ENCODE results near the gene GNAI3. TPM values are rescaled to one million over a fixed set of nuclear protein-coding genes. Genes with fewer than 3 reads are reported as not detected.

Gene GNAI3
- total RNA-seq, 2 donors from 2014 or later, result 7.8 to 8.8 TPM

- H3K36me3 Mint-ChIP-seq (ENCODE audit: low read depth), result peaks cover 6% of the 10 kb centered on the region
- peaks cover 21% of the 10 kb centered on the region for H3K4me1 Mint-ChIP-seq
- peak overlapping the region; percentile 7 for H3K4me3 Mint-ChIP-seq
- ATAC-seq (no peak), DNase-seq (no peak)
- peak overlapping the region; percentile 85 for H3K27ac Mint-ChIP-seq
- no peaks in the 10 kb centered on the region for H3K9me3 ChIP-seq (ENCODE audit: control insufficient read depth, low read length, poor library complexity, severe bottlenecking)
- H3K27me3 Mint-ChIP-seq, result no peaks in the 10 kb centered on the region
These were observed 81.1 kb downstream of the GNAI3 start for GRCh38 chr1:109629372-109630030.

GRCh38 chr1:109630081-109630897 lies 81.9 kb downstream of the GNAI3 start:
- ATAC-seq, result no peak
- no peak for DNase-seq
- peak overlapping the region; percentile 85 for H3K27ac Mint-ChIP-seq
- no peaks in the 10 kb centered on the region for H3K9me3 ChIP-seq (ENCODE audit: control insufficient read depth, low read length, poor library complexity, severe bottlenecking)
- H3K27me3 Mint-ChIP-seq, result no peaks in the 10 kb centered on the region
- H3K36me3 Mint-ChIP-seq (ENCODE audit: low read depth), result peaks cover 6% of the 10 kb centered on the region
- H3K4me3 Mint-ChIP-seq, result no peak overlapping the region
- peaks cover 23% of the 10 kb centered on the region for H3K4me1 Mint-ChIP-seq

- H3K9me3 ChIP-seq (ENCODE audit: control insufficient read depth, low read length, poor library complexity, severe bottlenecking), result no peaks in the 10 kb centered on the region
- H3K36me3 Mint-ChIP-seq (ENCODE audit: low read depth), result peaks cover 6% of the 10 kb centered on the region
- no peak overlapping the region for H3K4me3 Mint-ChIP-seq
- DNase-seq (no peak), ATAC-seq (no peak)
- H3K27me3 Mint-ChIP-seq, result no peaks in the 10 kb centered on the region
- H3K4me1 Mint-ChIP-seq, result peaks cover 18% of the 10 kb centered on the region
- H3K27ac Mint-ChIP-seq, result peak overlapping the region; percentile 63
These were observed 82.6 kb downstream of the GNAI3 start for GRCh38 chr1:109630898-109631512.

GRCh38 chr1:109631513-109632505 lies 83.4 kb downstream of the GNAI3 start:
- H3K9me3 ChIP-seq (ENCODE audit: control insufficient read depth, low read length, poor library complexity, severe bottlenecking), result no peaks in the 10 kb centered on the region
- Mint-ChIP-seq H3K27ac (peak overlapping the region; percentile 63), H3K4me1 (peaks cover 17% of the 10 kb centered on the region), H3K27me3 (no peaks in the 10 kb centered on the region), H3K36me3 (ENCODE audit: low read depth) (peaks cover 6% of the 10 kb centered on the region), H3K4me3 (no peak overlapping the region)
- DNase-seq (no peak), ATAC-seq (no peak)

GRCh38 chr1:109632671-109633346 lies 84.4 kb downstream of the GNAI3 start:
- ATAC-seq (no peak), DNase-seq (no peak)
- Mint-ChIP-seq H3K27ac (no peak overlapping the region), H3K27me3 (no peaks in the 10 kb centered on the region), H3K4me1 (peaks cover 16% of the 10 kb centered on the region), H3K4me3 (no peak overlapping the region), H3K36me3 (ENCODE audit: low read depth) (peaks cover 6% of the 10 kb centered on the region)
- no peaks in the 10 kb centered on the region for H3K9me3 ChIP-seq (ENCODE audit: control insufficient read depth, low read length, poor library complexity, severe bottlenecking)

GRCh38 chr1:109634292-109634691 lies 85.9 kb downstream of the GNAI3 start:
- ATAC-seq, result peak; percentile 3
- DNase-seq, result no peak
- Mint-ChIP-seq H3K4me3 (peak overlapping the region; percentile 21), H3K4me1 (peaks cover 16% of the 10 kb centered on the region), H3K27me3 (no peaks in the 10 kb centered on the region), H3K36me3 (ENCODE audit: low read depth) (peaks cover 4% of the 10 kb centered on the region), H3K27ac (peak overlapping the region; percentile 70)
- no peaks in the 10 kb centered on the region for H3K9me3 ChIP-seq (ENCODE audit: control insufficient read depth, low read length, poor library complexity, severe bottlenecking)

- Mint-ChIP-seq H3K27me3 (no peaks in the 10 kb centered on the region), H3K4me1 (peaks cover 17% of the 10 kb centered on the region), H3K27ac (peak overlapping the region; percentile 70), H3K36me3 (ENCODE audit: low read depth) (peaks cover 2% of the 10 kb centered on the region), H3K4me3 (peak overlapping the region; percentile 36)
- ATAC-seq, result peak; percentile 68
- DNase-seq, result no peak
- H3K9me3 ChIP-seq (ENCODE audit: control insufficient read depth, low read length, poor library complexity, severe bottlenecking), result no peaks in the 10 kb centered on the region
These were observed 86.6 kb downstream of the GNAI3 start for GRCh38 chr1:109634771-109635750.

GRCh38 chr1:109635862-109636200 lies 87.4 kb downstream of the GNAI3 start:
- Mint-ChIP-seq H3K27me3 (no peaks in the 10 kb centered on the region), H3K27ac (peak overlapping the region; percentile 70), H3K4me1 (peaks cover 20% of the 10 kb centered on the region), H3K36me3 (ENCODE audit: low read depth) (peaks cover 2% of the 10 kb centered on the region), H3K4me3 (no peak overlapping the region)
- H3K9me3 ChIP-seq (ENCODE audit: control insufficient read depth, low read length, poor library complexity, severe bottlenecking), result no peaks in the 10 kb centered on the region
- DNase-seq, result no peak
- no peak for ATAC-seq

- no peaks in the 10 kb centered on the region for H3K9me3 ChIP-seq (ENCODE audit: control insufficient read depth, low read length, poor library complexity, severe bottlenecking)
- DNase-seq (no peak), ATAC-seq (no peak)
- Mint-ChIP-seq H3K27me3 (no peaks in the 10 kb centered on the region), H3K27ac (no peak overlapping the region), H3K36me3 (ENCODE audit: low read depth) (no peaks in the 10 kb centered on the region), H3K4me1 (peaks cover 20% of the 10 kb centered on the region), H3K4me3 (no peak overlapping the region)
These were observed 88.0 kb downstream of the GNAI3 start for GRCh38 chr1:109636201-109636952.

- Mint-ChIP-seq H3K4me1 (peaks cover 17% of the 10 kb centered on the region), H3K36me3 (ENCODE audit: low read depth) (no peaks in the 10 kb centered on the region), H3K4me3 (no peak overlapping the region), H3K27ac (no peak overlapping the region), H3K27me3 (no peaks in the 10 kb centered on the region)
- ATAC-seq (no peak), DNase-seq (no peak)
- H3K9me3 ChIP-seq (ENCODE audit: control insufficient read depth, low read length, poor library complexity, severe bottlenecking), result no peaks in the 10 kb centered on the region
These were observed 89.0 kb downstream of the GNAI3 start for GRCh38 chr1:109637446-109637845.
